ENCODE data around the gene NPFFR1.

DNA sequence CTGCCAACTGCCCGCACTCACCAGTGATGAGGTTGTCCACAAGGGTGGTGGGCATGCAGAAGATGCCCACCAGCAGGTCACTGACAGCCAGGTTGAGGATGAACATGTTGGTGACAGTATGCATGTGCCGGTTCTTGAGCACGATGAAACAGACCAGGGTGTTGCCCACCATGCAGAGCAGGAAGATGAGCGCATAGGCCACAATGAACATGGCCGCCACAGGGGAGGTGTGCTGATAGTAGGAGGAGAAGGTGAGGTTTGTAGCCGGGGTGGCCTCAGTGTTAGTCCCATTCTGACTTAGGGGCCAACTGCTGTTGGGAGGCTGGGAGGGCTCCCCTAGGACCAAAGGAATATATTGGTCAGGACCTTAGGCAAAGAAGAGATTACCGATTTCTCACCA is 17.7 kb downstream of the NPFFR1 start:
- no peak for TF ChIP-seq POLR2AphosphoS5 (IDR thresholded peaks at IDR 0.05; ENCODE audit: insufficient read depth in 1 of 2, low read depth in 1 of 2)
- TF ChIP-seq, protein P1, sequence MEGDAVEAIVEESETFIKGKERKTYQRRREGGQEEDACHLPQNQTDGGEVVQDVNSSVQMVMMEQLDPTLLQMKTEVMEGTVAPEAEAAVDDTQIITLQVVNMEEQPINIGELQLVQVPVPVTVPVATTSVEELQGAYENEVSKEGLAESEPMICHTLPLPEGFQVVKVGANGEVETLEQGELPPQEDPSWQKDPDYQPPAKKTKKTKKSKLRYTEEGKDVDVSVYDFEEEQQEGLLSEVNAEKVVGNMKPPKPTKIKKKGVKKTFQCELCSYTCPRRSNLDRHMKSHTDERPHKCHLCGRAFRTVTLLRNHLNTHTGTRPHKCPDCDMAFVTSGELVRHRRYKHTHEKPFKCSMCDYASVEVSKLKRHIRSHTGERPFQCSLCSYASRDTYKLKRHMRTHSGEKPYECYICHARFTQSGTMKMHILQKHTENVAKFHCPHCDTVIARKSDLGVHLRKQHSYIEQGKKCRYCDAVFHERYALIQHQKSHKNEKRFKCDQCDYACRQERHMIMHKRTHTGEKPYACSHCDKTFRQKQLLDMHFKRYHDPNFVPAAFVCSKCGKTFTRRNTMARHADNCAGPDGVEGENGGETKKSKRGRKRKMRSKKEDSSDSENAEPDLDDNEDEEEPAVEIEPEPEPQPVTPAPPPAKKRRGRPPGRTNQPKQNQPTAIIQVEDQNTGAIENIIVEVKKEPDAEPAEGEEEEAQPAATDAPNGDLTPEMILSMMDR (IDR thresholded peaks at IDR 0.05), result no peak
